ENCODE results near the gene GYS1.

The GYS1 gene

DNA sequence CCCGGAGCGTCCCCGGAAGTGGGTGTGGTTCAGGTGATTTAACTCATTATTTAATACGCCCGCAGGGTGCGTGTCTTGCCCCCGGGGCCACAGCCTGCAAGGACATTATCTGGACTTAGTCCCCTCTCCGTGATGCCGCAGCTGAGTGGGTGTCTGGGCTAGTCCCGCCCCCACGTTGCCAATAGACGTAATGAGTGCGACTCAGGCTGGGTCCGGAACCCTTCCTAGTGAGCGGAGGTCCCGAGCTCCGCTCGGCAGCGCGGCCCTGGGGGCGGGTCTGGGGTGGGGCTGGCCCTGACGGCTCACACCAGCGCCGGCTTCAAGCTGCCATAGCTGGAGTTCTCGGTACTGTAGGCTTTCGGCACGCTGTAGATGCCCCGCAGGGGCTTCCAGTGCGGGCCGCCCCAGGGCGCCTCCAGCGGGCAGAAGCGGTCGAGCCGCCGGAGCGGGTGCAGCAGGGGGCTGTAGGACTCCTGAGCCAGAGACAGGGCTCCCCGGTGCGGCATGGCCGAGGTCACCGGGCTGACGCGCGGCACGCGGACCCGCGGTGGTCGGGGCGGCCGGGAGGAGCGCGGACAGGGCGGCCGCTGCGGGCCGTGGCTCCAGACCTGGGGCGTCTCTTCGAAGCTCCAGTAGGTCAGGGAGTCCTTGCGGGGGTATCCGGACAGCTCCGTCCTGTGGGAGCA lies 24.7 kb upstream of the GYS1 start:
- no peak for DNase-seq

DNA sequence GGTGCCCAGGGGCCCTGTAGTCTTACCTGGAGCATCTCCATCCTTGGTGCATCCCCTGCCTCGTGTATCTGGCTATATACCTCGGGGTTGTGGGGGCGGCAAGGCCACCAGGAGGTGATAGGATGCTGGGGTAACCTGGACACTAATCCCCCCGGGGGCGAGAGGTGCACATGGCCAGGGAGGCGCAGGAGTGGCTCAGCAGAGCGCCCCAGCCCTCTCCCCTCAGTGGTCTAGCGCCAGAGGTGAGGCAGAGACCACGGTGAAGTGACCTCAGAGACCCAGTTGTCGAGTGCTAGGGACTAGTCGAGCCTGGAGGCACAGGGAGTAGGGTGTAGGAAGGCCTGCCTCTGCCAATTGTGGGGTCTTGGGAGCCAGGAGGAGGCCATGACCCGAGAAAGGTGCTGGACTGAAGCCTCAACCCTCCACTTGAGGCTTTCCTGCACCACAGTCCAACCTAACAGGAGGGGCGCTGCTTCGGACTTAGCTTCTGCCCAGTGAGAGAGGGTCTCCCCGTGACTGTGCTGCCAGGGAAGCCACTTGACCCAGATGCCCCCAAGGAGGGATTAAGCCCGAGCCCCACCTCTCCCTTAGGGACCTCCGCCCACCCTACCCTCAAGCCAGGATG lies 24.0 kb upstream of the GYS1 start, which contains the start of gene LHB:
LHB (minus strand) TSS at position 51 of the 625 bp plus-strand sequence; CDS start at position 41, 10 bp downstream.
- no peak for DNase-seq

DNA sequence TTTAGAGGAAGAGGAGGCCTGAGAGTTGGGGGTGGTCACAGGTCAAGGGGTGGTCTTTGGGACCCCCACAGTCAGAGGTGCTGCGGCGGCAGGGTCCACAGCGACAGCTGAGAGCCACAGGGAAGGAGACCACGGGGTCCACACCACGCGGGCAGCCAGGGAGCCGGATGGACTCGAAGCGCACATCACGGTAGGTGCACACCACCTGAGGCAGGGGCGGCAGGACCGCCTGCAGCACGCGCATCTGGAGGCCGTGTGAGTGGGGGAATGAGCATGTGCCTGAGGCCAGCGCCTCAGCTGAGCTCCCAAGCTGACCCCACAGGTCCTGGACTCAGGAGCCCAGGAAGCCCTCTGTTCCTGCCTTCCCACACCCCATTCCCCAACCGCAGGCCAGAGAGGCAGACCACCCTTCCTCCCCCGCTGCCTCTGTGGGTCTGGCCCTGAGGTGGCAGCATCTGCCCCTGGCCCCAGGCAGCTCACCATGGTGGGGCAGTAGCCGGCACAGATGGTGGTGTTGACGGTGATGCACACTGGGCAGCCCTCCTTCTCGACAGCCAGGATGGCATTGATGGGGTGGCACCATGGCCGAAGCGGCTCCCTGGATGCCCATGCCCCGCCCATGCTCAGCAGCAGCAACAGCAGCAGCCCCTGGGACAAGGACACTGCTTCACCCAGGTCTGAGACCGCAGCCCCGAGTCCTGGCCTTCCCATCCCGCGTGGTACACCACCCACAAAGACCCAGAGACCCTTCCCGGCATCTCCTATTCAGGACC lies 23.1 kb upstream of the GYS1 start:
- no peak for DNase-seq

DNA sequence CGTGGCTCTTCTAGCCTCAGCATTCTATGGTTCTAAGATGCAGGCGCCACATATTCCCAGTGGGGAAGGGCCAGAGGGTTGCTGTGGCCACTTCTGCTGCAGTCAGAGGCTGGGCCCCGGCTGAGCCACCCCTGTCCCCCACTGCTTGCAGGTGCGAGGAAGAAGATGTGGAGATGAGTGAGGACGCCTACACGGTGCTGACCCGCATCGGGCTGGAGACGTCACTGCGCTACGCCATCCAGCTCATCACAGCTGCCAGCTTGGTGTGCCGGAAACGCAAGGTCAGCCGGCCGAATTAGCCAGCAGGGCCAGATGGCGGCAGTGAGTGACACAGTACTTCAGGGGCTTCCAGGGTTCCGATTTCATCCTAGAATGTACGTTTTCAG lies 21.8 kb upstream of the GYS1 start:
- no peak for DNase-seq

DNA sequence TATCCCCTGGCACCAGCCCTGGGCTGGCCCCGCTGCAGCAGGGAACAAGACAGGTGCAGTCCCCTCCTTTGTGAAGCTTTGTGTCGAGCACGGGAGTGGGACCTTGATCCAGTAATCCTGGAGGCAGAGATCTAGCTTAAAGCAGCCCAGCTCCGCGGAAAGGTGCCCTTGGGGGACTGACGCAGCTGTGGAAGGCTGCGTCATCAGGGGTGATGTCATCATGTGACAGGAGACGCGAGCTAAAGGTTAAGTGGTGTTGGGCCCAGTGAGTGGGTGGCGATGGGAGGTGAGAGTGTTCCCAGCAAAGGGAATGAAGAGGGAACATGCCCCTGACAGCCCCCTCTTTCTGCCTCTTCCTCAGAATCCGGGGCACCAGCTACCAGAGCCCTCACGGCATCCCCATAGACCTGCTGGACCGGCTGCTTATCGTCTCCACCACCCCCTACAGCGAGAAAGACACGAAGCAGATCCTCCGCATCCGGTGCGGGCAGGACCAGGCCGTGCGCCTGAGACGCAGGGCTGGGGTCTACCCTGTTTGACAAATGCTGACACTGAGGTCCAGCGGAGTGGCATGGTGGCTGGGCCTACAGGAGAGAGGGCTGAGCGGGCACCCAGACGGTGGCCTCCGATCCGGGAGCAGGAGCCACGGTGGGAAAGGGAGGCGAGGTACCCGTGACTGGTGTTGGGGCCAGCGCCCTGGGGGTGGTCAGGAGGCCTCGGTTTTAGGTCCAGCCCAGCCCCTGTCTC lies 21.2 kb upstream of the GYS1 start:
- no peak for DNase-seq

DNA sequence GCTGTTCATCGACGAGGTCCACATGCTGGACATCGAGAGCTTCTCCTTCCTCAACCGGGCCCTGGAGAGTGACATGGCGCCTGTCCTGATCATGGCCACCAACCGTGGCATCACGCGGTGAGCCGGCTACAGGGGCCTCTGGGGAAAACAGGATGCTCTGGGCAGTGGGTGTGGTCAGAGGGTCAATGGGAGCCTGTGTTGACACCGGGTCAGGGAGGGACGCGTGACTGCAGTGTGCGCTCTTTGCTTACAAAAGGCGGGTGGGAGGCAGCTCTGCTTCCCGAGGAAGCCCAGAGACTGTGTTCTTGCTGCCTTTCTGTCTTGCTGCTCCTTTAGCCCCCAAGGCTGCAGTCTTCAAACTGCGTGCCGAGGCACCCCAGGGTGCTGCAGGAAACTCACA lies 18.1 kb upstream of the GYS1 start:
- DNase-seq: no peak

DNA sequence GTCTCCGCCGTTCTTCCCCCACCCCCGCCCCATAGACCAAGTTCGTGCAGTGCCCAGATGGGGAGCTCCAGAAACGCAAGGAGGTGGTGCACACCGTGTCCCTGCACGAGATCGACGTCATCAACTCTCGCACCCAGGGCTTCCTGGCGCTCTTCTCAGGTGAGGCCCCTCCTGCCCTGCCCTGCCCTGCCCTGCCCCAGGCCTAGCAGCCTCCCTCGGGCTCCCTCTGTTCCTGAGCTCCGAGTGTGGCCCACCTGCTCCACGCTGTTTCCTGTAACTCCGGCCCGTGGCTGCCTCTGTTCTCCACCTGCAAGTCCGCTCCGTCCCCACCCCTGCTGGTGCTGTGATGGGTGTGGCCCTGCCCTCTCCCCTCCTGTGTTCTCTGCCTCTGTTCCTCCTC lies 17.3 kb upstream of the GYS1 start:
- no peak for DNase-seq

DNA sequence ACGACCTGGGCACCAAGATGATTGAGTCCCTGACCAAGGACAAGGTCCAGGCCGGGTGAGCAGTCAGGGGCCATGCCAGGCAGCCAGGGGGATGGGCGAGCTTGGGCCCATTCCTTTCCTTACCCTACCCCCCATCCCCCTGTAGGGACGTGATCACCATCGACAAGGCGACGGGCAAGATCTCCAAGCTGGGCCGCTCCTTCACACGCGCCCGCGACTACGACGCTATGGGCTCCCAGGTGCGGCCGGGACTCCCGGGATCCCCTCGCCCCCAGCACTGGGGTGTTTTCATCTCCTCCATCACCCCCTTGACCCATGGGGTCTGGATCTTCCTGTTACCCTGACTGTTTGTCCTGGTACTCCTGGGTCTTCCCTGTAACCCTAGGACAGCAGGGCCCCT lies 16.7 kb upstream of the GYS1 start:
- no peak for DNase-seq

DNA sequence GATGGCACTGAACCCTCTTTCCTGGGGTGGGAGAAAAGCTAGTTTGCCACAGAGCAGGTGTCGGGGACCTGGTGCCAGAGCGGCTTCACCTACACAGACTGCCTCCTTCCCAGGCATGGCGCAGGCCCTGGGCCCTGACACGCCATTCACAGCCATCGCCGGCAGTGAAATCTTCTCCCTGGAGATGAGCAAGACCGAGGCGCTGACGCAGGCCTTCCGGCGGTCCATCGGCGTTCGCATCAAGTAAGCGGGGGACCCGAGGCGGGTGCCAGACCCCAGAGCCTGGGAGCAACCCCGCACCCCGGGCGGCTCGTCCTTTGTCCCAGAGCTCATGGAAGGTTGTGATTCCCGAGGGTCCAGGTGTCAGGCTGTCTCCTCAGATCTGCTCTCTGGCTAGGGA lies 13.8 kb upstream of the GYS1 start:
- no peak for DNase-seq

DNA sequence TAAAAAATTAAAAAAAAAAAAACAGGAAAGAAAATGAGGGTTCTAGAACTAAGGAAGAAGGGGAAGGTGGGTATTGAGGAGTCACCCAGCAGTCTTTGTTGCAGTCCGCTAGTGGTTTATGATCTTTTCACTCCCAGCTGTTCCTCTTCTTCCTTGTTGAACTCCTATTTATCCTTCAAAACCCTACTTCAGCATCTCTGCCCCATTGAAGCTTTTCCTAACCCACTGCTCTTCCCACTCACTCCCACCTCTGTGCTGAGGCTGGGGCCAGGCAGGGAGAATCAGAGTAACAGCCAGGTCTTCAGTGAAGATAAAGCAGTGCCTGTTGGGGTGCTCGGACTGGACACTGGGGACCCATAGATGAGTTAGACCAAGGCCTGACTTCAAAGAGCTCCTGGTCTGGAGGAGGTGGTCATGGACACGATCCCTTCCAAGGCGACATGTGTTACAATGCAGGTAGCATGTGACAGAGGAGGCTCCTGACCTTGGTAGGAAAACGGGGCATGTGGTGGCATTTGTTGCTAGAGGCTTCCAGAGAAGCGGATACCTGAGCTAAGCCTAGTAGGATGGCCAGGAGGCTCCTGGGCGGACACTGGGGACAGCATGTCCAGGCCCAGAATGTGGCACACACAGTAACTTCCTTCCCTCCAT lies 12.0 kb upstream of the GYS1 start:
- DNase-seq: no peak

DNA sequence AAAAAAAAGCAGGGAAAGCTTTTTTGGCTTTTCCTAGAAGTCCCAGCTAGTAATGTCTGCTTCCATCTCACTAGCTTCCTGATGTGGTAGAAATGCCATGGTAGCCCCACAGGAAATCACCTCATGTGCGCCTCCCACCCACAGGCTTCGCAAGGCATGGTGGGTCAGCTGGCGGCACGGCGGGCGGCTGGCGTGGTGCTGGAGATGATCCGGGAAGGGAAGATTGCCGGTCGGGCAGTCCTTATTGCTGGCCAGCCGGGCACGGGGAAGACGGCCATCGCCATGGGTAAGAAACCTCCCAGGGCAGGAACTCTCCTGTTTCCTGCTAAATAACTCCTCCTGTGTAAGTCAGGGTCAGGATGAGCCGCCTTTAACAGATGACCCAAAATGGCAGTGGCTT lies 11.0 kb upstream of the GYS1 start:
- no peak for DNase-seq

DNA sequence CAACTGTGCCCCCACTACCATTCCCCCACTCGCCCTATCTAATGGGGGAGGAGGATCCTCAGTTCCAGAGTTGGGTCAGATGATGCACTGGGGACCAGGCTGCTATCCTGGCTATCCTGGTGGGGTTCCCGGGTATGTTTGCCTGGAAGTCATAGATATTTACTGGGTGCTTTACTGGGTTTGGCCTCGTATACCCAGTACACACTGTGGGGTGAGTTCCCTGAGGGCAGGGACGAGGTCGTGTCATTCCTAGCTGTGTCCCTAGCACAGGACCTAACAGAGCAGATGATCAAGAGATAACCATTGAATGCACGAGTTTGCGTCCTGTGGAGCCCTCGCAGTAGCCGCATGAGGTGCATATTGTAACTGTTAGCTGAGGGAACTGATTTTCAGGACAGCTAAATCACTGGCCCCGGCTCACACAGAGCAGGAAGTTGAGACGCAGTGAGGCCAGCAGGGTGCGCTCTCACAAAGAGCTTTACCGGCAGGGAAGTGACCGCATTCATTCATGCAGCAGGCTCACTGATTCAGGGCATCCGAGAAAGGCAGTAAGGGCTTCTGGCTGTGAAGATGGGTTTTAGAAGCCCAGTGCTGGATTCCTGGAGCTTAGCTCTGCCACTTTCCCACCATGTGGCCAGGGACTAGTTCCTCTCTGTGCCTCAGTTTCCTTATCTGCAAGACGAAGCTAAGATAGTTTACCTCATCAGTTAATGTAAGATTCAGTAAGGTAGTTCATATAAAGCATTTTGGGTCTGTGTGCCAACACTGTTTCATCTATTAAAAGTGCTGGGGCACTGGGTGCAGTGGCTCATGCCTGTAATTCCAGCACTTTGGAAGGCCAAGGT lies 6.6 kb upstream of the GYS1 start:
- DNase-seq: no peak

DNA sequence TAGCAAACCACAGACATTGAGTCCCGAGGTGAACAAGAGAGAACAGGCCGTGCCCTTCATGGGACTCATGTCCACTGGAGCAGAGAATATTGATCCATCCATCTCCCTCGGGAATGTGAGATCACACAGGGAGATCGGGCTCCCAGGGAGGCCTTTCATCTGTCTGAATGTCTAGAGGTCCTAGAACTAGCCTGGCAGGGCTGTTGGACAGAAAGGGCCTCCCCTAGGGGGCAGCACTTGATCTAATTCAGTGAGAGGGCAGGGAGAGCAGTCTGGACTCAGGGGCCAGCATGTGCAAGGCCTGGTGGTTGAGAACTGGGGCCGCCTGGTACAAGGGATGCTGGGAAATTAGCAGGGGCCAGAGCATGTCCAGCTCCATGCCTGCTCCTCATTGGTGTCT lies 4.9 kb upstream of the GYS1 start:
- no peak for DNase-seq

DNA sequence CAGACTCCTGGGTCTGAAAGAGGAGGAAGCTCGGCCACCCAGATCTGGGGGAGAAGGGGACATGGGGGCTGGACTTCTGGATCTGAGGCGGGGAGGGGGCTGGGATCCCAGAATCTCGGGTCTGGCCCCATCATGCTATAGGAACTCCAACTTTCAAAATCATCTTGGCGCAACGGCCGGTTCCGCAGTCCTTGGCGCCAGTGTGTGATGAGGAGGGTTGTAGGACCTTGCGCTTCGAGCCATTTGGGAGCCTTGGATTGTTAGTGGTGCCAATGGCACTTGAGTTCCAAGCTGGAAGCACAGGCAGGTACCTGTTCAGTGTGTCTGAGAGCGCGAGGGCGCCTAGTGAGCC lies 902 bp upstream of the GYS1 start:
- no peak for DNase-seq

DNA sequence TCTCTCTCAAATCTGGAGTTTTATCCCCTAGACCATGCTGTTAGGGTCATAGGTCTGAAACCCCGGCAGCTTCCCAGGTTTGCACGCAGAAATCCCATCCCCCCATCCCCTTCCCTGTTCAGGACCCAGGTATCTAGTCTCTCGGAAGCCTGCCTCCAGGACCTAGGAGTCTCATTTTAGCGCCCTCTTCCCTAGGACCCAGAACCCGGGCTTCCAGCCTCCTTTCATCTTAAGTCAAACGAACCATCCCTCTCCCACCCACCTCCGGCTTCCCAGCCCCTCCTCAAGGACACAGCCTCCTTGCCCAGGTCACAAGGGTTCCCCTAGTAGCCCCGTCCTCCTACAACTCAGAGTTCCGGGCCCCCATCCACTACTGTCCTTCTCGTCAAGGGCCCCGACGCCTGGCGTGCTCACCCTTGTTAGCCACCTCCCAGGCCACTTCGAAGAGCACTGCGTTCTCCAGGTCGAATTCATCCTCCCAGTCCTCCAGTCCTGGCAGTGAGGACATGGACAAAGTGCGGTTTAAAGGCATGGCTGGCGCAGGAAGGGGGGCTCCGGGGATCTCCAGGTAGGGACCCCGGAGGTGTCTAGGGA lies 431 bp downstream of the GYS1 start:
- DNase-seq: no peak

DNA sequence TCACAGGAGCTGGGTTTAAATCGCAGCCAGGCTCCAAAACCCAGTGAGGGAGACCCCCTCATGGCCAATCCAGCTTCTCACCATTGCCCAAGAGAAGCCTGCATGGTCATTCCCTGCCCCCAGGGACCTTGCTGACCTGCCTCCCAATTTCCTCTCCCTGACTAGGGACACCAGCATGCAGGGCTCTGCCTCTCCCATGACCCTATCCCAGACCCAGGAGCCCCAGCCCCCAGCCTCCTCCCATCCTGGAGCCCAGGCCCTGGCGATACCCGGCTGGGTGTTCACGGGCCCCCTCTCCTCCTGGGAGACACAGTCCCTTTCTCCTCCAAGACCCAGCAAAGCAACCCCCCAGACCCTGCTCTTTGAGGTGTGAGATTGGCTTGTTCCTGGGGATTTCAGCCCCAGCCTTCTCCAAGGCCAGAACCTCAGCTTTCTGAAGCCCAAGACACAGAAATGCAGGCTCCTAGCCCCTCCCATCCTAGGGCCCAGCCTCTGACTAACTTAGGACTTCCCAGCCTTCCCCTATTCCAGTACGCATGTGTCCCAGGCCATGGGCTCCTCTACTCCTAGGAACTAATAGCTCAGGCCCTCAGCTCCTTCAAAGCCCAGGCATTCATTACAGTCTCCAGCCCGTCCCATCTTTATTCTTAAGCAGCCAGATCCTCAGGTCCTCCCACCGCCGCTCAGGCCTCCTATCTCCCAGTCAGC lies 1.1 kb downstream of the GYS1 start:
- no peak for DNase-seq

DNA sequence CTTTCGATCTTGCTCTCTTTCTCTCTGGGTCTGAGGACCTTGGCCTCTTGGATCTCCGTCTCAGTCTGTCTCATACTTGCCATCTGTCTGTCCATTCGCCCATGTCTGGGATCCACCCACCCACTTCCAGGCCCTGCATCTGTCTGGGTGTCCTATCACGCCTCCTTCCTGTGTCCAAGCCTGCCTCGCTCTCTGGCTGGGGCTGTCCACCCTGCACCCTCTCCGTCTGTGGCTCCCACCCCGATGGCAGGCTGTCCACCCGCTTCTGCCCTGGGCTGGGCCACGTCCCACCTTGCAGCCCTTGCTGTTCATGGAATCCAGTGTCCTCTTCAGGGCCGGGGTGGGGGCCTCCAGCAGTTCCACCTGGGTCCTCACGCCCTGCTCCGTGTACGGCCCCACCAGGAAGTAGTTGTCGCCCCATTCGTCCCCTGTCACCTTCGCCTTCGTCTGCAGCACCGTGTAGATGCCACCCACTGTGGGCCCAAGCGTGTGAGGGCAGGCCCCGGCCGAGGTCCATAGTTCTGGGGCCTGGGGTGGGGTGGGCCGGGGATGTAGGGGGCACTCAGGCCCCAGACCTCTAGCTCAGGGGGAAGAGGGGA lies 2.0 kb downstream of the GYS1 start:
- DNase-seq: no peak

DNA sequence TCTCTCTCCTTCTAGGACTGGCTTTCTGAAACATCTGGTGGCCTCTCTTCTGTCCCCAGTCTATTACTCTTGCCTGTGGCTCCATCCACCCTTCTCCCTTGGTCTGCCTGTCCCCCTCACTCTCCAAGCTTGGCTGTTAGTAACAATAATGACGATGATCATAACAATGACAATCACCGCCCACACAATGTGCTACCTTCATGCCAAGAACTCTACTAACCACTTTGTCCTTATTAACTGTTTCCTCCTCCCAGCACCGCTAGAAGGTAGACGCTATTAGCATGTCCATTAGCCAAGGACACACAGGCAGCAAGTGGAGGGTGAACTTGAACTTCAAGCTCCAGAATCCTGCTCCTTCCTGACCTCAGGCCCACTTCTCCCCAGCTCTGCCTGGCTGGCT lies 2.7 kb downstream of the GYS1 start:
- DNase-seq: no peak

DNA sequence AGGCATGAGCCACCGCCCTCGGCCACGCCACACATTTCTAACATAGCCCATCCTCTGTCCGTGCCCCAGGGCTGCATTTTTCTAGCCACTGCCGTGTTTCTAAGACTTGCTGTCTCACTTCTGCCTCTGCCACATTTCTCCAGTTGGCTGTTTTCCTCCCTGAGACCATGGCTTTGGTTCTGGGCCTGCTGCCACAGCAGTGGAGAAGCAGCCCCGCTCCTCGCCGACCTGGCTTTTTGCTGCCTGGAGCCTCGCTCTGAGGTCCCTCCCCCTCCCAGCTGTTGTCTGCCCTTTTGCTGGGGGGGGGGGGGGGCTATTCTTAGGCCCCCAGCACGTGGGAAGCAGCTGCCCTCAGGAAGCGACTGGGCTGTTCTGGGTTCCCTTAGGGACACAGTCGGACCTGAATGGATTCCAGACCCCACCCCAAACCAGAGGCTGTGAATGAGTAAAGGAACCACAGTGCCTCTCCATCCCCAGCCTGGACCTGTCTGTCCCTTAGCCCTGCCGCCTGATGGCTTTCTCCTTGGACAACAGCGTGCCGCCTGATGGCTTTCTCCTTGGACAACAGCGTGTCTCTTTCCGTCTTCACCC lies 3.3 kb downstream of the GYS1 start:
- DNase-seq: no peak

DNA sequence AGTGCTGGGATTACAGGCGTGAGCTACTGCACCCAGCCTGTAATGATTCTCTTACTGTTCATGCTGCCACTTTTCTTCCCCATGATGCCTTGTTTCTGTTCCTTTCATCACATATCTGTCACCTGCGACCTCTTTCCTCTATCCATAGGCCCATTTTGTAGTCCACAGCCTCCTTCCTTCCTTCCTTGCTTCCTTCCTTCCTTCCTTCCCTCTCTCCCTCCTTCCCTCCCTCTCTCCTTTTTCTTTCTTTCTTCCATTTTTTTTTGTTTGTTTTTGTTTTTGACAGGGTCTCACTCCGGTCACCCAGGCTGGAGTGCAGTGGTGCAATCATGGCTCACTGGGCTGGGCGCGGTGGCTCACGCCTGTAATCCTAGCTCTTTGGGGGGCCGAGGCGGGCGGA lies 4.2 kb downstream of the GYS1 start:
- DNase-seq: no peak

Data from cerebellar nuclear complex (tissue), 1 donor.